Upper lobe of left lung (tissue), 4 donors: Measurements from ENCODE around the gene DNASE1L2.

Source experiments
- CTCF ChIP-seq, 6 experiments: fragments of 450-650 bp in 4 of 6; fragments of 200-600 bp in 2 of 6; sonication (generic) in 2 of 6; IDR thresholded peaks; one replicate each; pipeline ENCODE4 v1.5.1; 2016 to 2019; ENCODE audit warnings: antibody characterized with exemption in 6 of 6
- EP300 ChIP-seq, 4 donors: sonication (generic); formaldehyde crosslinking; IDR thresholded peaks; one replicate each; pipeline ENCODE4 v1.5.1; 2017; ENCODE audit warnings: antibody characterized with exemption in 4 of 4, control low read depth in 2 of 4
- POLR2A ChIP-seq, 4 donors: fragments of 450-650 bp; IDR thresholded peaks; one replicate each; pipeline ENCODE4 v1.5.1; 2016 to 2017; ENCODE audit warnings: antibody characterized with exemption in 4 of 4, mild to moderate bottlenecking in 2 of 4
- POLR2AphosphoS5 ChIP-seq, 2 donors: sonication (generic); formaldehyde crosslinking; IDR thresholded peaks; one replicate each; pipeline ENCODE4 v1.5.1; 2017; ENCODE audit warnings: antibody characterized with exemption in 2 of 2

DNA sequence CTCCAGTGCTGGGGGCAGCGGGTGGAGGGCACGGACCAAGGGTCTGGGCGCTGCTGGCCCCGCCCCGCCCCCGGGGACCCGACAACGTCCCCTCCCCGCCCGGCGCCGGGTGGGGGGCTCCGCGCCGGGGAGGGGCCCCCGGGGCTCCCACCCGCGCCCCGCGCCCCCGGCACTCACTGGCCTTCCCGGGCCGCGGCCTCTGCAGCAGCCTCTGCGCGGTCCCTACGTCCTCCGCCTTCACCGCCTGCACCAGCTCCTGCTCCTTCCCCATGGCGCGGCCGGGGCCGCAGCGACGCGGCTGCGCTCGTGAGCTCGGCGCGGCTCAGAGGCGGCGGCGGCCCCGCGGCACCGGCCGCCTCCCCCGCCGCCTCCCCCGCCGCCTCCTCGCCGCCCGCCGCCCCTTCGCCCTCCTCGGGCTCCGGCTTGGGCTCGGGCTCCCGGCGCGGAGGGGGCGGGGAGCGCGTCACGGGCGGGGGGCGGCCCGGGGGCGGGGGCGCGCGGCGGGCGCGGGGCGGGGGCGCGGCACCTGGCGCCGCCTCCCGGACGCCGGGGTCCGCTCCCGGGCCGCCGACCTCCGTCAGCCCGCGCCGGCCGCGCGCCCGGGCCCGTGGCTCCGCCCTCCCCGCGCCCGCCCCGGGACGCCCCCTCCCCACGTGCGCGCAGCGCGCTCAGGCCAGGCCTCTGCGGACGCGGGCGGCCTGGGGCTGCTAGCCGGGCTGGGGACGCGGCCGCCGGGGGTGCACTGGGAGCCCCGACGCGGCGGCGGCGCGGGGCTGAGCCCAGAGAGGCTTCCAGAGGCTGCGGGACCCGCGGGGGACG is 39.9 kb upstream of the DNASE1L2 start, which contains the start of gene CASKIN1:
- TF ChIP-seq CTCF (IDR thresholded peaks at IDR 0.05) (no peak), POLR2A (IDR thresholded peaks at IDR 0.05) (no peak), POLR2AphosphoS5 (IDR thresholded peaks at IDR 0.05) (no peak), EP300 (IDR thresholded peaks at IDR 0.05) (no peak)
